HG03575 (cell line): ENCODE measurements around the gene FBN1.

Experiments
- ATAC-seq: cut with Tn5 transposase; IDR thresholded peaks from one replicate; pipeline ENCODE4 v1.9.1; 2021; ENCODE audit not compliant: unreplicated experiment, insufficient number of reproducible peaks, low FRiP score; ENCODE audit errors: extremely low read depth

FBN1 gene

GRCh38 chr15:48645558-48646330 is at the start of gene FBN1:
TSS of gene FBN1 (minus strand) at chr15:48645709. CDS start at chr15:48644769, 940 bp downstream.
- no peak for ATAC-seq

GRCh38 chr15:48693484-48693883 is 48.0 kb upstream of the FBN1 start:
- ATAC-seq, result no peak

- ATAC-seq, result no peak
Measured at GRCh38 chr15:48688493-48688892, 43.0 kb upstream of the FBN1 start.

GRCh38 chr15:48683991-48684765 is 38.7 kb upstream of the FBN1 start:
- no peak for ATAC-seq

GRCh38 chr15:48682942-48683651 is 37.6 kb upstream of the FBN1 start:
- no peak for ATAC-seq

- no peak for ATAC-seq
Measured at GRCh38 chr15:48681353-48681752, 35.8 kb upstream of the FBN1 start.

GRCh38 chr15:48680841-48681240 is 35.3 kb upstream of the FBN1 start:
- no peak for ATAC-seq

- no peak for ATAC-seq
Measured at GRCh38 chr15:48679952-48680351, 34.4 kb upstream of the FBN1 start.

GRCh38 chr15:48678851-48679250 is 33.3 kb upstream of the FBN1 start:
- ATAC-seq, result no peak

- no peak for ATAC-seq
Measured at GRCh38 chr15:48677821-48678220, 32.3 kb upstream of the FBN1 start.

GRCh38 chr15:48675436-48675835 is 29.9 kb upstream of the FBN1 start:
- no peak for ATAC-seq

GRCh38 chr15:48674876-48675275 is 29.4 kb upstream of the FBN1 start:
- ATAC-seq, result no peak

GRCh38 chr15:48672206-48672605 is 26.7 kb upstream of the FBN1 start:
- no peak for ATAC-seq

- no peak for ATAC-seq
Measured at GRCh38 chr15:48671103-48672022, 25.9 kb upstream of the FBN1 start.

- ATAC-seq, result no peak
Measured at GRCh38 chr15:48667701-48668100, 22.2 kb upstream of the FBN1 start.

GRCh38 chr15:48664436-48664835 is 18.9 kb upstream of the FBN1 start:
- no peak for ATAC-seq

GRCh38 chr15:48657950-48658591 is 12.6 kb upstream of the FBN1 start:
- ATAC-seq, result no peak

GRCh38 chr15:48654801-48655200 is 9.3 kb upstream of the FBN1 start:
- ATAC-seq, result no peak
